ENCODE results near the gene OSBPL3. TPM values are rescaled to one million over a fixed set of nuclear protein-coding genes. Genes with fewer than 3 reads are reported as not detected.

OSBPL3 gene
- total RNA-seq, 1 experiment from 2014 or later, result 9.2 TPM

DNA sequence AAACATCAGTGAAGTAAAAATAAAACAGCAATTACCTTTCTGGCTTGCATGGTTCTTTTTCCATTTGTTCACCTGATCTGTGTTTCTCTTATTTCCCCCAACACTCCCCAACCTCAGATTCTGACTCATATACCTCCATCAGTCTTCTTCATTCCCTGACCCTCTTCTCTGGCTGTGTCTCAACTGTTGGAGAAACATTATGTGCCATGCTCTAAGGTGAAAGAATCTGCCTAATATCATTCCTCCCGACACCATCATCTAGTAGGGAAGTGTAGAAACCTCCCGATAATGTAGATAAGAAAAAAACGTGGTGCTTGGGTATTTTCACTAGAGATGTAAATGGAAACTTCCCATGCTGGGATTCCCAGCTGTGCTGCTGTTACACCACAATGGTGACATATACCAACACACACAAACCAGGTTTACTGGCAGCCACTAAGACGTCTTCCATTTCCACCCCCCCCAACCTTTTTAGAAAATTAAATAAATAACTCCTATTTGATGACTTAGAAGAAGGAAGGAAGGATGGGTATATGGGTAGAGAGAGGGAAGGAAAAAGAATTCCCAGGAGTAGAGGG lies 63.4 kb downstream of the OSBPL3 start:
- Histone ChIP-seq H3K36me3 (ENCODE audit: control insufficient read depth, insufficient read depth, low read length) (no peaks in the 10 kb centered on the region), H3K27ac (ENCODE audit: low read length) (no peak overlapping the region), H3K27me3 (ENCODE audit: control insufficient read depth, insufficient read depth, low read length) (no peaks in the 10 kb centered on the region), H3K4me1 (ENCODE audit: control insufficient read depth, insufficient read depth, low read length) (no peaks in the 10 kb centered on the region), H3K4me3 (ENCODE audit: low read depth in 2 of 2, low read length in 2 of 2) (no peak overlapping the region), H3K9me3 (ENCODE audit: control insufficient read depth, insufficient read depth, low read depth, low read length) (no peaks in the 10 kb centered on the region)
- in situ Hi-C loops (cut with HindIII; ENCODE audit: low pct_unique_long_range_greater_than_20kb, low sequenced_read_pairs), result no loop called here
- TF ChIP-seq SIN3A (IDR thresholded peaks at IDR 0.05; ENCODE audit: borderline replicate concordance, insufficient read depth, low read depth, low read length) (no peak), TCF7L2 (IDR thresholded peaks at IDR 0.05; ENCODE audit: low read depth, low read length) (no peak), CTCF (IDR thresholded peaks at IDR 0.05) (no peak), POLR2AphosphoS5 (IDR thresholded peaks at IDR 0.05; ENCODE audit: low read depth, low read length) (no peak)
- TF ChIP-seq, protein P1, sequence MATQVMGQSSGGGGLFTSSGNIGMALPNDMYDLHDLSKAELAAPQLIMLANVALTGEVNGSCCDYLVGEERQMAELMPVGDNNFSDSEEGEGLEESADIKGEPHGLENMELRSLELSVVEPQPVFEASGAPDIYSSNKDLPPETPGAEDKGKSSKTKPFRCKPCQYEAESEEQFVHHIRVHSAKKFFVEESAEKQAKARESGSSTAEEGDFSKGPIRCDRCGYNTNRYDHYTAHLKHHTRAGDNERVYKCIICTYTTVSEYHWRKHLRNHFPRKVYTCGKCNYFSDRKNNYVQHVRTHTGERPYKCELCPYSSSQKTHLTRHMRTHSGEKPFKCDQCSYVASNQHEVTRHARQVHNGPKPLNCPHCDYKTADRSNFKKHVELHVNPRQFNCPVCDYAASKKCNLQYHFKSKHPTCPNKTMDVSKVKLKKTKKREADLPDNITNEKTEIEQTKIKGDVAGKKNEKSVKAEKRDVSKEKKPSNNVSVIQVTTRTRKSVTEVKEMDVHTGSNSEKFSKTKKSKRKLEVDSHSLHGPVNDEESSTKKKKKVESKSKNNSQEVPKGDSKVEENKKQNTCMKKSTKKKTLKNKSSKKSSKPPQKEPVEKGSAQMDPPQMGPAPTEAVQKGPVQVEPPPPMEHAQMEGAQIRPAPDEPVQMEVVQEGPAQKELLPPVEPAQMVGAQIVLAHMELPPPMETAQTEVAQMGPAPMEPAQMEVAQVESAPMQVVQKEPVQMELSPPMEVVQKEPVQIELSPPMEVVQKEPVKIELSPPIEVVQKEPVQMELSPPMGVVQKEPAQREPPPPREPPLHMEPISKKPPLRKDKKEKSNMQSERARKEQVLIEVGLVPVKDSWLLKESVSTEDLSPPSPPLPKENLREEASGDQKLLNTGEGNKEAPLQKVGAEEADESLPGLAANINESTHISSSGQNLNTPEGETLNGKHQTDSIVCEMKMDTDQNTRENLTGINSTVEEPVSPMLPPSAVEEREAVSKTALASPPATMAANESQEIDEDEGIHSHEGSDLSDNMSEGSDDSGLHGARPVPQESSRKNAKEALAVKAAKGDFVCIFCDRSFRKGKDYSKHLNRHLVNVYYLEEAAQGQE (IDR thresholded peaks at IDR 0.05; ENCODE audit: insufficient read depth in 1 of 2, low read depth in 2 of 2, low read length in 1 of 2), result no peak
- intact Hi-C loops (cut with micrococcal nuclease; ENCODE audit: unreplicated experiment), result no loop called here
- no TSS peak for BruUV-seq (replicated peaks)
- POLR2A ChIA-PET, result interaction anchor here (0.6 kb wide), 1 partner anchor 210 kb away, joined by 8 read pairs; no protein-coding TSS in a partner anchor
- DNase-seq (ENCODE audit: low read depth, low spot score), result no peak
- no peak for ATAC-seq
- CTCF ChIA-PET, result no interaction called here

DNA sequence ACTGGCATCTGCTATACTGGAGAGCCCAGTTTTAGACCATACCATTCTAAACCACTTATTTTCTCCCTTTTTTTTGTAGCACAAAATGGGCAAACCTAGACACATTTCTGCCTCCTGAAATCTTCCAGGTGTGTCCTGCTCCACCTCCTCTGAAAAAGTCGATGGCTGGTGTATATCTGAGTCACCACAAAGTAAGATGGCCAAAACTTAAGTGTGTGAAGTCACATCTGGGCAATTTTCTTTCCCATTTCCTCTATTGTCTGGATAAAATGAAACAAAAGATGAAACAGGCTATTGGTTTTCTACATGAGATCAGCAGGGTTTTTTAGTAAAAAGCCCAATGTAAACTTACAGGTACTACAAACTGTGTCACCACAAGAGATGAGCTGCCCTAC lies 65.5 kb downstream of the OSBPL3 start:
- no peaks in the 10 kb centered on the region for H3K27me3 ChIP-seq (ENCODE audit: control insufficient read depth, insufficient read depth, low read length)
- TF ChIP-seq SIN3A (IDR thresholded peaks at IDR 0.05; ENCODE audit: borderline replicate concordance, insufficient read depth, low read depth, low read length) (no peak), TCF7L2 (IDR thresholded peaks at IDR 0.05; ENCODE audit: low read depth, low read length) (no peak), CTCF (IDR thresholded peaks at IDR 0.05) (no peak), POLR2AphosphoS5 (IDR thresholded peaks at IDR 0.05; ENCODE audit: low read depth, low read length) (no peak)
- TF ChIP-seq, protein P1 (IDR thresholded peaks at IDR 0.05; ENCODE audit: insufficient read depth in 1 of 2, low read depth in 2 of 2, low read length in 1 of 2), result no peak
- CTCF ChIA-PET, result no interaction called here
- H3K4me3 ChIP-seq (ENCODE audit: low read depth in 2 of 2, low read length in 2 of 2), result no peak overlapping the region
- POLR2A ChIA-PET, result no interaction called here
- no peak for ATAC-seq
- BruUV-seq (replicated peaks), result no TSS peak
- DNase-seq (ENCODE audit: low read depth, low spot score), result no peak
- no peaks in the 10 kb centered on the region for H3K9me3 ChIP-seq (ENCODE audit: control insufficient read depth, insufficient read depth, low read depth, low read length)
- intact Hi-C loops (cut with micrococcal nuclease; ENCODE audit: unreplicated experiment), result no loop called here
- in situ Hi-C loops (cut with HindIII; ENCODE audit: low pct_unique_long_range_greater_than_20kb, low sequenced_read_pairs), result no loop called here
- no peaks in the 10 kb centered on the region for H3K36me3 ChIP-seq (ENCODE audit: control insufficient read depth, insufficient read depth, low read length)
- no peaks in the 10 kb centered on the region for H3K4me1 ChIP-seq (ENCODE audit: control insufficient read depth, insufficient read depth, low read length)
- no peak overlapping the region for H3K27ac ChIP-seq (ENCODE audit: low read length)

Measured in Panc1 (cell line).